ENCODE data around the gene STEAP3. TPM values are rescaled to one million over a fixed set of nuclear protein-coding genes. Genes with fewer than 3 reads are reported as not detected.

Gene STEAP3
- total RNA-seq, 1 experiment from 2014 or later, result 3.4 TPM

- in situ Hi-C loops (cut with HindIII; ENCODE audit: low pct_unique_long_range_greater_than_20kb, low sequenced_read_pairs), result no loop called here
- DNase-seq (ENCODE audit: low read depth), result no peak
Observed at GRCh38 chr2:119196301-119197125, 27.1 kb upstream of the STEAP3 start.

GRCh38 chr2:119197126-119197405, 26.6 kb upstream of the STEAP3 start:
- DNase-seq (ENCODE audit: low read depth), result no peak
- in situ Hi-C loops (cut with HindIII; ENCODE audit: low pct_unique_long_range_greater_than_20kb, low sequenced_read_pairs), result no loop called here

- in situ Hi-C loops (cut with HindIII; ENCODE audit: low pct_unique_long_range_greater_than_20kb, low sequenced_read_pairs), result no loop called here
- no peak for DNase-seq (ENCODE audit: low read depth)
Observed at GRCh38 chr2:119197529-119198239, 25.9 kb upstream of the STEAP3 start.

GRCh38 chr2:119198240-119198840, 25.3 kb upstream of the STEAP3 start:
- no peak for DNase-seq (ENCODE audit: low read depth)
- in situ Hi-C loops (cut with HindIII; ENCODE audit: low pct_unique_long_range_greater_than_20kb, low sequenced_read_pairs), result no loop called here

GRCh38 chr2:119201815-119202214, 21.8 kb upstream of the STEAP3 start:
- DNase-seq (ENCODE audit: low read depth), result no peak
- in situ Hi-C loops (cut with HindIII; ENCODE audit: low pct_unique_long_range_greater_than_20kb, low sequenced_read_pairs), result no loop called here

- DNase-seq (ENCODE audit: low read depth), result no peak
Observed at GRCh38 chr2:119202610-119203310, 20.9 kb upstream of the STEAP3 start.

GRCh38 chr2:119204525-119204924, 19.1 kb upstream of the STEAP3 start:
- DNase-seq (ENCODE audit: low read depth), result no peak
- in situ Hi-C loops (cut with HindIII; ENCODE audit: low pct_unique_long_range_greater_than_20kb, low sequenced_read_pairs), result no loop called here

More at GRCh38 chr2:119202610-119203310, 20.9 kb upstream of the STEAP3 start:
- in situ Hi-C loops (cut with HindIII; ENCODE audit: low pct_unique_long_range_greater_than_20kb, low sequenced_read_pairs), result no loop called here

- DNase-seq (ENCODE audit: low read depth), result no peak
- in situ Hi-C loops (cut with HindIII; ENCODE audit: low pct_unique_long_range_greater_than_20kb, low sequenced_read_pairs), result no loop called here
Observed at GRCh38 chr2:119205001-119205706, 18.5 kb upstream of the STEAP3 start.

- no peak for DNase-seq (ENCODE audit: low read depth)
- in situ Hi-C loops (cut with HindIII; ENCODE audit: low pct_unique_long_range_greater_than_20kb, low sequenced_read_pairs), result no loop called here
Observed at GRCh38 chr2:119206201-119206600, 17.4 kb upstream of the STEAP3 start.

- no peak for DNase-seq (ENCODE audit: low read depth)
Observed at GRCh38 chr2:119207447-119207846, 16.2 kb upstream of the STEAP3 start.

GRCh38 chr2:119208791-119209203, 14.8 kb upstream of the STEAP3 start:
- in situ Hi-C loops (cut with HindIII; ENCODE audit: low pct_unique_long_range_greater_than_20kb, low sequenced_read_pairs), result no loop called here
- DNase-seq (ENCODE audit: low read depth), result peak; percentile 57

More at GRCh38 chr2:119207447-119207846, 16.2 kb upstream of the STEAP3 start:
- in situ Hi-C loops (cut with HindIII; ENCODE audit: low pct_unique_long_range_greater_than_20kb, low sequenced_read_pairs), result no loop called here

GRCh38 chr2:119212139-119212800, 11.4 kb upstream of the STEAP3 start:
- no peak for DNase-seq (ENCODE audit: low read depth)
- in situ Hi-C loops (cut with HindIII; ENCODE audit: low pct_unique_long_range_greater_than_20kb, low sequenced_read_pairs), result no loop called here

GRCh38 chr2:119214453-119215037, 9.1 kb upstream of the STEAP3 start:
- in situ Hi-C loops (cut with HindIII; ENCODE audit: low pct_unique_long_range_greater_than_20kb, low sequenced_read_pairs), result no loop called here
- no peak for DNase-seq (ENCODE audit: low read depth)

GRCh38 chr2:119216994-119217393, 6.6 kb upstream of the STEAP3 start:
- DNase-seq (ENCODE audit: low read depth), result no peak

GRCh38 chr2:119218478-119219064, 5.1 kb upstream of the STEAP3 start:
- in situ Hi-C loops (cut with HindIII; ENCODE audit: low pct_unique_long_range_greater_than_20kb, low sequenced_read_pairs), result no loop called here
- DNase-seq (ENCODE audit: low read depth), result peak; percentile 16

More at GRCh38 chr2:119216994-119217393, 6.6 kb upstream of the STEAP3 start:
- in situ Hi-C loops (cut with HindIII; ENCODE audit: low pct_unique_long_range_greater_than_20kb, low sequenced_read_pairs), result no loop called here

GRCh38 chr2:119219873-119220272, 3.8 kb upstream of the STEAP3 start:
- DNase-seq (ENCODE audit: low read depth), result no peak

GRCh38 chr2:119220720-119221301, 2.8 kb upstream of the STEAP3 start:
- in situ Hi-C loops (cut with HindIII; ENCODE audit: low pct_unique_long_range_greater_than_20kb, low sequenced_read_pairs), result no loop called here
- no peak for DNase-seq (ENCODE audit: low read depth)

More at GRCh38 chr2:119219873-119220272, 3.8 kb upstream of the STEAP3 start:
- in situ Hi-C loops (cut with HindIII; ENCODE audit: low pct_unique_long_range_greater_than_20kb, low sequenced_read_pairs), result no loop called here
